NCI-H2196 (cell line): ENCODE measurements around the gene FTCD.
"Not testable (repeated sequence)": the region's sequence is repeated elsewhere in the genome, so short reads cannot be mapped to it uniquely, and the experiment has no call there.

Experiments
- DNase-seq: peaks from one replicate; lab custom pipeline; 2025; ENCODE audit not compliant: unreplicated experiment; lab: John Stamatoyannopoulos, UW

FTCD gene

GRCh38 chr21:46155514-46156377 lies at the start of gene FTCD:
TSS of gene FTCD (minus strand) at chr21:46155579. CDS start at chr21:46155523, 56 bp downstream.
- no peak for DNase-seq

- DNase-seq, result no peak
Measured at GRCh38 chr21:46205166-46205565, 49.8 kb upstream of the FTCD start.

GRCh38 chr21:46203203-46203600 lies 47.8 kb upstream of the FTCD start:
- DNase-seq, result no peak

- no peak for DNase-seq
Measured at GRCh38 chr21:46202592-46203202, 47.3 kb upstream of the FTCD start.

GRCh38 chr21:46200877-46201803 lies 45.8 kb upstream of the FTCD start:
- DNase-seq, result not testable (repeated sequence)

- DNase-seq, result no peak
Measured at GRCh38 chr21:46199436-46200373, 44.3 kb upstream of the FTCD start.

GRCh38 chr21:46196733-46197132 lies 41.4 kb upstream of the FTCD start:
- DNase-seq, result no peak

- no peak for DNase-seq
Measured at GRCh38 chr21:46195595-46196195, 40.3 kb upstream of the FTCD start.

- no peak for DNase-seq
Measured at GRCh38 chr21:46194374-46195334, 39.3 kb upstream of the FTCD start.

GRCh38 chr21:46193829-46194373 lies 38.5 kb upstream of the FTCD start:
- DNase-seq, result no peak

- DNase-seq, result no peak
Measured at GRCh38 chr21:46191686-46192575, 36.6 kb upstream of the FTCD start.

GRCh38 chr21:46191257-46191685 lies 35.9 kb upstream of the FTCD start:
- DNase-seq, result no peak

- no peak for DNase-seq
Measured at GRCh38 chr21:46190491-46191131, 35.2 kb upstream of the FTCD start.

- no peak for DNase-seq
Measured at GRCh38 chr21:46189959-46190490, 34.6 kb upstream of the FTCD start.

GRCh38 chr21:46189213-46189958 lies 34.0 kb upstream of the FTCD start:
- no peak for DNase-seq
